ENCODE measurements around the gene VEGFB. TPM values are rescaled to one million over a fixed set of nuclear protein-coding genes. Genes with fewer than 3 reads are reported as not detected.

Gene VEGFB
- total and polyA plus RNA-seq, 2 donors (not counting 1 experiment from before 2014, with no cell fraction given) = 25.3 to 27.9 TPM

GRCh38 chr11:64186492-64187165 lies 47.8 kb upstream of the VEGFB start:
- Histone ChIP-seq H2AFZ (ENCODE audit: low read length) (no peak overlapping the region), H3K4me2 (ENCODE audit: extremely low read depth, insufficient read depth, low read length) (no peak overlapping the region)

GRCh38 chr11:64192434-64192833 lies 42.0 kb upstream of the VEGFB start:
- no peaks in the 10 kb centered on the region for H3K27me3 ChIP-seq (ENCODE audit: control insufficient read depth, insufficient read depth, low read length)
- H2AFZ ChIP-seq (ENCODE audit: low read length) = no peak overlapping the region
- no peak for TF ChIP-seq CTCF (conservative IDR thresholded peaks at IDR 0.05 in 1 of 2, IDR thresholded peaks at IDR 0.05 in 1 of 2; ENCODE audit: low read depth in 1 of 2, low read length in 2 of 2)
- TF ChIP-seq EZH2 (IDR thresholded peaks at IDR 0.05; ENCODE audit: low read length, missing control alignments) = no peak
- DNase-seq (ENCODE audit: low read depth in 2 of 2) = no peak
- H3K4me3 ChIP-seq (replicated peaks in 1 of 4; ENCODE audit: control extremely low read depth in 1 of 4, insufficient read depth in 1 of 4, low read depth in 3 of 4, low read length in 4 of 4) = no peak overlapping the region
- H3K9me3 ChIP-seq (ENCODE audit: control insufficient read depth, insufficient read depth, low read depth, low read length) = no peaks in the 10 kb centered on the region
- peaks cover 36% of the 10 kb centered on the region for H3K79me2 ChIP-seq (ENCODE audit: control insufficient read depth, insufficient read depth, low read length)
- no peak overlapping the region for H3K27ac ChIP-seq (ENCODE audit: insufficient read depth, low read length)
- peaks cover 11% of the 10 kb centered on the region for H3K36me3 ChIP-seq (ENCODE audit: control insufficient read depth, insufficient read depth, low read length)
- no peaks in the 10 kb centered on the region for H4K20me1 ChIP-seq (ENCODE audit: control insufficient read depth, extremely low read depth, insufficient read depth, low read length)
- H3K9ac ChIP-seq (ENCODE audit: insufficient read depth, low read length) = no peak overlapping the region
- no peak overlapping the region for H3K4me2 ChIP-seq (ENCODE audit: extremely low read depth, insufficient read depth, low read length)
- H3K4me1 ChIP-seq (ENCODE audit: control insufficient read depth, extremely low read depth, insufficient read depth, low read length) = no peaks in the 10 kb centered on the region

More at GRCh38 chr11:64186492-64187165, 47.8 kb upstream of the VEGFB start:
- TF ChIP-seq EZH2 (IDR thresholded peaks at IDR 0.05; ENCODE audit: low read length, missing control alignments) = no peak
- Histone ChIP-seq H3K4me3 (replicated peaks in 1 of 4; ENCODE audit: control extremely low read depth in 1 of 4, insufficient read depth in 1 of 4, low read depth in 3 of 4, low read length in 4 of 4) (no peak overlapping the region), H3K4me1 (ENCODE audit: control insufficient read depth, extremely low read depth, insufficient read depth, low read length) (peaks cover 8% of the 10 kb centered on the region), H4K20me1 (ENCODE audit: control insufficient read depth, extremely low read depth, insufficient read depth, low read length) (no peaks in the 10 kb centered on the region), H3K79me2 (ENCODE audit: control insufficient read depth, insufficient read depth, low read length) (peaks cover 28% of the 10 kb centered on the region), H3K27ac (ENCODE audit: insufficient read depth, low read length) (no peak overlapping the region), H3K9ac (ENCODE audit: insufficient read depth, low read length) (peak overlapping the region; percentile 68), H3K36me3 (ENCODE audit: control insufficient read depth, insufficient read depth, low read length) (no peaks in the 10 kb centered on the region), H3K27me3 (ENCODE audit: control insufficient read depth, insufficient read depth, low read length) (no peaks in the 10 kb centered on the region), H3K9me3 (ENCODE audit: control insufficient read depth, insufficient read depth, low read depth, low read length) (no peaks in the 10 kb centered on the region)
- DNase-seq (ENCODE audit: low read depth in 2 of 2) = peak in 1 of 2 donors; percentile 11

GRCh38 chr11:64196626-64197025 lies 37.8 kb upstream of the VEGFB start:
- H4K20me1 ChIP-seq (ENCODE audit: control insufficient read depth, extremely low read depth, insufficient read depth, low read length) = no peaks in the 10 kb centered on the region
- no peak overlapping the region for H3K27ac ChIP-seq (ENCODE audit: insufficient read depth, low read length)
- no peak for TF ChIP-seq EZH2 (IDR thresholded peaks at IDR 0.05; ENCODE audit: low read length, missing control alignments)
- TF ChIP-seq CTCF (conservative IDR thresholded peaks at IDR 0.05 in 1 of 2, IDR thresholded peaks at IDR 0.05 in 1 of 2; ENCODE audit: low read depth in 1 of 2, low read length in 2 of 2) = no peak
- no peaks in the 10 kb centered on the region for H3K4me1 ChIP-seq (ENCODE audit: control insufficient read depth, extremely low read depth, insufficient read depth, low read length)
- H3K79me2 ChIP-seq (ENCODE audit: control insufficient read depth, insufficient read depth, low read length) = peaks cover 20% of the 10 kb centered on the region
- H3K9me3 ChIP-seq (ENCODE audit: control insufficient read depth, insufficient read depth, low read depth, low read length) = no peaks in the 10 kb centered on the region
- no peak for DNase-seq (ENCODE audit: low read depth in 2 of 2)
- H3K4me3 ChIP-seq (replicated peaks in 1 of 4; ENCODE audit: control extremely low read depth in 1 of 4, insufficient read depth in 1 of 4, low read depth in 3 of 4, low read length in 4 of 4) = no peak overlapping the region
- H3K9ac ChIP-seq (ENCODE audit: insufficient read depth, low read length) = no peak overlapping the region
- no peak overlapping the region for H3K4me2 ChIP-seq (ENCODE audit: extremely low read depth, insufficient read depth, low read length)
- no peak overlapping the region for H2AFZ ChIP-seq (ENCODE audit: low read length)
- H3K27me3 ChIP-seq (ENCODE audit: control insufficient read depth, insufficient read depth, low read length) = no peaks in the 10 kb centered on the region
- peaks cover 18% of the 10 kb centered on the region for H3K36me3 ChIP-seq (ENCODE audit: control insufficient read depth, insufficient read depth, low read length)

Data from fibroblast of lung (primary cell).